Measurements from ENCODE around the gene TEAD3.

The TEAD3 gene

GRCh38 chr6:35475573-35475972, 21.3 kb downstream of the TEAD3 start:
- no peak for DNase-seq (ENCODE audit: low read depth)

DNA sequence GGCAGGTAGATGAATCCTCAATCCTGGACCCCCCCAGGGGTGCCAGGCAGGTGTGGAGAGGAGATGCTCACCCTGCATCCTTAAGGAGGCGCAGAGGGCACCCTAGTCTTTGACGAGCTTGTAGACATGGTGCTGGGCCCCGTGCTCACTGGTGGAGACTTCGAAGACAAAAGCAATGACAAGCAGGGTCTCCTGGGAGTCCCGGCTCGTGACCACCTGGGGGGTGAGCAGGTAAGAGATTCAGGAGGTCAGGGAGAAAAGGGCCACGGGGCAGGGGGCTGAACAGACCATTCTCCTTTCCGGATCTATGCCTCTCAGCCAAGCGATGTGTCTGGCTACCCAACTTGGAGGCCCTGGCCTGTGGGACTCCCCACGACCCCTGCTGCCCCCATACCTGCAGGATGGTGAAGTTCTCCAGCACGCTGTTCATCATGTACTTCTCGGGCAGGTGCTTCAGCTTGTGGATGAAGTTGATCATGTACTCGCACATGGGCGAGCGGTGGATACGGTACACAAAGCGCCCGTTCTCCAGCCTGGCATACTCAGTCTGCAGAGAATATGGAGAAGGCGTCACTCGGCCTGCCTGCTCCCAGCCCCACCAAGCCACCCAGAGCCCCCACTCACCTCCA, 21.8 kb downstream of the TEAD3 start:
- no peak for DNase-seq (ENCODE audit: low read depth)

GRCh38 chr6:35474131-35474941, 22.5 kb downstream of the TEAD3 start:
- no peak for DNase-seq (ENCODE audit: low read depth)

- DNase-seq (ENCODE audit: low read depth): no peak
These were observed 23.1 kb downstream of the TEAD3 start for GRCh38 chr6:35473850-35474130.

DNA sequence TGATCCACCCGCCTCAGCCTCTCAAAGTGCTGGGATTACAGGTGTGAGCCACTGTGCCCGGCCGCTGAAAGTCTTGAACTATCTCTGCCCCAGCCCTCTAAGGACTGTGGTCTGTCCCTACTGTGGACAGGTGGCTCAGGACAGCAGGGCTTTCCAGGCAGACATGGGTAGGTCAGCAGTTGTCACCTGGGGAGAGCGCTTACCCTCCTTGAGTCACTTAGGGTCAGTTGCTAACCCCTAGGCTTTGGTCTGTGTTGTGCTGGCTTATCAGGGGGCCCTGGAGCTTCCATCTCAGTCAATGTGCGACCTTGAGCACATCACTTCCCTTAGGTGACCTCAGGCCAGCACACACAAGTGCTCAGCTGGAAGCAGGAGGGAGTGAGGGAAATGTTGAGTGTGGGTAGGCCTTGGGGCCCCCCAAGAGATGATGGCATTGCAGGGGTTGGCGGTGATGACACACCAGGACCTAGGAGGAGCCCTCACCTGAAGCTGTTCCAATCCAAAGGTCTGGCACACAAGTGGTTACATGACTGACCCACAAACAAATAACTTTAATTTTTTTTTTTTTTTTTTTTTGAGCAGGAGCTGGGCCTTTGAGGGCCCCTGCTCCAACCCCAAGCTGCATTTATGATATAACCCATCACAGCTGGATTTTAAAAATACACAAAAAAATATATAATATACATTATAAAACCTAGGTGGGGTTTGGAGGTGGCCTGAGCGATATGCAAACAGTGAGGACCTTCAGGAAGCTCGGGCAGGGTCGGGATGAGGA, 23.6 kb downstream of the TEAD3 start:
- no peak for DNase-seq (ENCODE audit: low read depth)

GRCh38 chr6:35471836-35472345, 25.0 kb downstream of the TEAD3 start:
- DNase-seq (ENCODE audit: low read depth): no peak

DNA sequence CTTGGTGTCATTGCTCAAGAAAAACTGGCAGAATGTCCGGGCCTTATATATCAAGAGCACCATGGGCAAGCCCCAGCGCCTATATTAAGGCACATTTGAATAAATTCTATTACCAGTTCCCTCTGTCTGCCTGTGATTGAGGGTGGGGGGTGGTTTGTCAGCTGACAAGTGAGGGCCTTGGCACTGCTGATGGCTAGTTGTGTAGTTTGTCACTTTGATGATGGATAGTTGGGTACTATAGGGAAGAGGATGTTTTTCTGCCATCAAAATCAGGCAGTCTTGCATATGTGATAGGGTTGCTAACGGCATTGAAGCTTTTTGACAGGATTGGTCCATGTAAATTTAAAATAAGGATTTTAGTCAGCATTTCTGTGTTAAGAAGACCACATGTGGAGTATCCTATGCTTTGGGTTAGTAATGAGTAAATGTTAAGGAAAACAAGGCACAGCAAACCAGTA, 26.2 kb downstream of the TEAD3 start:
- DNase-seq (ENCODE audit: low read depth): no peak

DNA sequence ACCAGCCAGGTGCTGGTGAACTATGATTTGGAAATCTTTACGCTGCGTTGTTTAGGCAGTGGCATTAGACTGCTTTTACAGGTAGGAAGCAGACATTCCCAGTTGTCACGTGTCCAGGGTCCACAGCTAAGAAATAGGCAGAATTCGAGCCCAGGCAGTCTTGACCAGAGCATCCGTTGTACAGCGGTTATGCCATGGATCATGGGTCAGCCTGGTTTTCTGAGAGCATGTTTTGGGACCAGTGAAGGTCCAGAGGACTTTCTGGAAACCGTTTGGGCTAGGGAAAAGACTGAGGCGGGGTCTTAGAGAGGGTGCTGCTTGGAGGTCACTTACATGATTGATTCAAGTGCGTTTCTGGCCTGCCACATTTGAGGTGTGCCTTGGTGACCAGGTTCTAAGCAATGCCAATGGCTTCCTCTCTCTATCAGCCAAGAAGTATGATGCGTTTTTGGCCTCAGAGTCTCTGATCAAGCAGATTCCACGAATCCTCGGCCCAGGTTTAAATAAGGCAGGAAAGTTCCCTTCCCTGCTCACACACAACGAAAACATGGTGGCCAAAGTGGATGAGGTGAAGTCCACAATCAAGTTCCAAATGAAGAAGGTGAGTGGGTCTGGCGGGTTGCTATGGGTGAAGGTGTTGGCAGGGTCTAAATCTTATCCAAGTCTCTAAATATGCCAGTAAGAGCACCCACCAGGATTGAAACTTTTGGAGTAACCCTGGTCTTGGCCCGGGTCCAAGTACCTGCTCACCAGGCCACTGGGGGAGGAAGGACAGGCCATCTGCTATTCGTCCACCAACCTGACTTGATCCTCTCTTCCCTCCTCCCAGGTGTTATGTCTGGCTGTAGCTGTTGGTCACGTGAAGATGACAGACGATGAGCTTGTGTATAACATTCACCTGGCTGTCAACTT, 26.9 kb downstream of the TEAD3 start:
- no peak for DNase-seq (ENCODE audit: low read depth)

- no peak for DNase-seq (ENCODE audit: low read depth)
These were observed 27.7 kb downstream of the TEAD3 start for GRCh38 chr6:35468980-35469750.

DNA sequence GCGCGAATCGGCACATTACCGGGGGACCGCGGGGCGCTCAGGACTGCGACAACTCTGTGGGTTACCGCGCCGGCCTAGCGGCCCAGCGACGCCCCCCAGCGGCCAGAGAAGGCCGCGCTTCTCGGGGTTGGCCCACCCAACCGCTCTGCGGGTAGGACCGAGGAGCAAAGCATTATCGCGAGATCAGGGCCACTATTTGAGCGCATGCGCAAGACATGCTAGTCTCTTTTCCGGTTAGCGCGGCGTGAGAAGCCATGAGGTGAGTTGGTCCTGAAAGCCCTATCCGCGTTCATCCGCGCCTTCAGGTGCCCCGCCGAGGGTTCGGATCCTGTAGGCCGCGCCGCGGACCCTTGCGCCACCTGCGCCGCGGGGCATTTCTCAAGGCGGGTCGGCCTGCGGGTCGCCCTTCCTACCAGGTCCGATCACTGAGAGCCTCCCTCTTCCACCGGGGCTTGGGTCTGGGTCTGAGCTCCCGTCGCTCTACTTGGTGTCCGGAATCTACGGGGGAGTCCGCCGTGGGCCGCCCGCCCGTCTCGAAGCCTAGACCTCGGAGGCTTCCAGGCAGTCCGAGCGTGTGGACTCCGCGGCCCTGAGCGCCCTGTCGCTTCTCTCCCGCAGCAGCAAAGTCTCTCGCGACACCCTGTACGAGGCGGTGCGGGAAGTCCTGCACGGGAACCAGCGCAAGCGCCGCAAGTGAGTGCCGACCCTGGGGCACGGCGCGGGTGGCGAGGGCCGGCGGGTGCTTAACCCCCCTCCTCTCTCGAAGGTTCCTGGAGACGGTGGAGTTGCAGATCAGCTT, 28.5 kb downstream of the TEAD3 start, which contains the start of gene RPL10A:
Gene RPL10A, plus strand, starts transcription at position 221 of the 799 bp plus-strand sequence. Its CDS starts 34 bp downstream, at position 255.
- peak; percentile 96 for DNase-seq (ENCODE audit: low read depth)

GRCh38 chr6:35465646-35466045, 31.2 kb downstream of the TEAD3 start:
- DNase-seq (ENCODE audit: low read depth): no peak

DNA sequence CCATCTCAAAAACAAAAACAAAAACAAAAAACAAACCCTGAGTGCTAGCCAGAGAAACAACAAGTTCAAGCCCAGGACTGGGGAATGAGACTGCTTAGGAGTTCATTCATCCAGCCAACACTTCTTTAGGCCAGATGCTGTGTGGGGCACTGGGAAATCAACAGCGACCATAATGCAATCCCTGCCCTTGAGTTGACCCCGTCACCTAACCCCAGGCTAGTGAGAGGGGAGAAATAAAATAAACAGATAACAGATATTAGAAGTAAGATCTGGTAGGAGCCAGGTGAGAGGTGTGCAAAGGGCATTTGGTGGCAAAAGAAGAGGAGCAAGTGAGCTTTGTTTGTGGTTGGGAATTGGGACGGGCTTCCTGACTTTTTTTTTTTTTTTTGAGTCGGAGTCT, 33.6 kb downstream of the TEAD3 start:
- no peak for DNase-seq (ENCODE audit: low read depth)

DNA sequence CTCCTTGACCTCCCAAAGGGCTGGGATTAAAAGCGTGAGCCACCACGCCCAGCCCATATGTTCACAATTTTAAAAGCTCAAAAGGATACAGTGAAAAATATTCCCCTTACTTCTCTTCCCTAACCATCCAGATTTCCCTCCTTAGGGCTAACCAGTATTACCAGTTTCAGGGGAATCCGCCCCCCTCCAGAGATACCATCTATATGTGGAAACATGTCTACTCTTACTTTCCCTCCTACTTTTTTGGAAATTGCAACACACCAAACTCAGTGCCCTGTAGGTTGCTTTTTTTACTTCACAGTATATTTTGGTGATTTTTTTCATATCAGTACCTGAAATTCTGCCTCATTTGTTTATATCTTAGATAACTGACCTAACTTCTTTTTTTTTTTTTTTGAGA, 35.6 kb downstream of the TEAD3 start:
- DNase-seq (ENCODE audit: low read depth): no peak

GRCh38 chr6:35457907-35458306, 39.0 kb downstream of the TEAD3 start:
- DNase-seq (ENCODE audit: low read depth): no peak

GRCh38 chr6:35454391-35455110, 42.3 kb downstream of the TEAD3 start:
- no peak for DNase-seq (ENCODE audit: low read depth)

DNA sequence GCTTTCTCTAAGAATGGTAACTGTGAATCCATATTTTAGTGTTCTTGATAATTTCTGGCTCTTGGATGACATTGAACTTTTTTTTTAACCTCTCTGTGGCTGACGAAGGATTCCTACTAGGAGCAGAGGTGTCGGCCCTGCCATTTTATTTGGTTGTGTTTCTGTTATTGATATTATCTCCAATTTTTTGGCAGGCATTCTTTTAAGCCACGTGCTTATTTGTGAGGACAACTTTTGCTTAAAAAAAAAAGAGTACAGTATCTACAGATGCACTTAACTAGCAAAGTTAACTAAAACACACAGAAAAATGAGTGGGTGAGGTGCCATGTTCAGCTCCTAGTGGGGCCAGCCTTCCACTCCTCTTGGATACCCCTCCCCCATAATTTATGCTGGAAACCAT, 43.6 kb downstream of the TEAD3 start:
- DNase-seq (ENCODE audit: low read depth): no peak

GRCh38 chr6:35452183-35453090, 44.4 kb downstream of the TEAD3 start, which contains the start of gene FANCE:
Gene FANCE, plus strand, starts transcription at chr6:35452338. Its CDS starts 208 bp downstream, at chr6:35452546.
- DNase-seq (ENCODE audit: low read depth): peak; percentile 87
